Measurements from ENCODE around the gene C3orf22. TPM values are rescaled to one million over a fixed set of nuclear protein-coding genes. Genes with fewer than 3 reads are reported as not detected.
"Not testable (repeated sequence)": the region's sequence is repeated elsewhere in the genome, so short reads cannot be mapped to it uniquely, and the experiment has no call there.

The C3orf22 gene
- total RNA-seq, 2 donors from 2014 or later = not detected

DNA sequence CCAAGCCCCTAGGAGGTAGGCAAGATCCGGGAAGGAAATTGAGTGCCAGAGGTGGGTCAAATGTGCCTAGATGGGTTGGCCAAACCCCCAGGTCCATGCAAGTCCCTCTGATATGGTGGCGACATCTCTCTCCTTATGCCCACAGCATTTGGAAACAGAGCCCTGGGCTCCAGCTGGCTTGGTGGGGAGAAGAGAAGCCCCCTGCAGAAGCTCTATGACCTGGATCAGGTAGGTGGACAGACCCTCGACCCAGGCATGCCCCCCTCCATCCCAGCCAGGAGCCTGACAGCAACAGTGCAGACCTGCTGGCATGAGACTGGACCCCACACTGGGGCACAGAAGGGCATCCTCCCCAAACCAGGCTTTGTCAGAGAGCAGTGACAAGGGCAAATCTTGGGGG, 22.6 kb downstream of the C3orf22 start:
- H3K36me3 Mint-ChIP-seq (ENCODE audit: low read depth) = no peaks in the 10 kb centered on the region
- Histone ChIP-seq H3K9ac (ENCODE audit: extremely low read depth, low read length, poor library complexity, severe bottlenecking) (no peak overlapping the region), H3K4me3 (ENCODE audit: low read length) (no peak overlapping the region), H3K9me3 (ENCODE audit: control insufficient read depth, low read length) (no peaks in the 10 kb centered on the region), H3K4me1 (ENCODE audit: control insufficient read depth, insufficient read depth, low read length) (no peaks in the 10 kb centered on the region), H3K27ac (ENCODE audit: low read depth, low read length) (no peak overlapping the region), H3K36me3 (ENCODE audit: control insufficient read depth, insufficient read depth, low read length) (no peaks in the 10 kb centered on the region), H3K27me3 (ENCODE audit: control insufficient read depth, insufficient read depth, low read length, poor library complexity, severe bottlenecking) (peaks cover 25% of the 10 kb centered on the region)
- no peaks in the 10 kb centered on the region for H3K9me3 Mint-ChIP-seq
- 38 to 82% methylated on average over 1 to 3 of the region's 3 CpGs for WGBS, 2 experiments (ENCODE audit: insufficient coverage in 1 of 2, insufficient read length in 1 of 2)
- TF ChIP-seq, protein P1, sequence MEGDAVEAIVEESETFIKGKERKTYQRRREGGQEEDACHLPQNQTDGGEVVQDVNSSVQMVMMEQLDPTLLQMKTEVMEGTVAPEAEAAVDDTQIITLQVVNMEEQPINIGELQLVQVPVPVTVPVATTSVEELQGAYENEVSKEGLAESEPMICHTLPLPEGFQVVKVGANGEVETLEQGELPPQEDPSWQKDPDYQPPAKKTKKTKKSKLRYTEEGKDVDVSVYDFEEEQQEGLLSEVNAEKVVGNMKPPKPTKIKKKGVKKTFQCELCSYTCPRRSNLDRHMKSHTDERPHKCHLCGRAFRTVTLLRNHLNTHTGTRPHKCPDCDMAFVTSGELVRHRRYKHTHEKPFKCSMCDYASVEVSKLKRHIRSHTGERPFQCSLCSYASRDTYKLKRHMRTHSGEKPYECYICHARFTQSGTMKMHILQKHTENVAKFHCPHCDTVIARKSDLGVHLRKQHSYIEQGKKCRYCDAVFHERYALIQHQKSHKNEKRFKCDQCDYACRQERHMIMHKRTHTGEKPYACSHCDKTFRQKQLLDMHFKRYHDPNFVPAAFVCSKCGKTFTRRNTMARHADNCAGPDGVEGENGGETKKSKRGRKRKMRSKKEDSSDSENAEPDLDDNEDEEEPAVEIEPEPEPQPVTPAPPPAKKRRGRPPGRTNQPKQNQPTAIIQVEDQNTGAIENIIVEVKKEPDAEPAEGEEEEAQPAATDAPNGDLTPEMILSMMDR (conservative IDR thresholded peaks at IDR 0.05) = no peak
- peaks cover 14% of the 10 kb centered on the region for H3K27me3 Mint-ChIP-seq (ENCODE audit: insufficient read depth)
- H3K4me1 Mint-ChIP-seq = no peaks in the 10 kb centered on the region
- no peak overlapping the region for H3K27ac Mint-ChIP-seq
- DNase-seq = no peak
- H3K4me3 Mint-ChIP-seq = no peak overlapping the region

DNA sequence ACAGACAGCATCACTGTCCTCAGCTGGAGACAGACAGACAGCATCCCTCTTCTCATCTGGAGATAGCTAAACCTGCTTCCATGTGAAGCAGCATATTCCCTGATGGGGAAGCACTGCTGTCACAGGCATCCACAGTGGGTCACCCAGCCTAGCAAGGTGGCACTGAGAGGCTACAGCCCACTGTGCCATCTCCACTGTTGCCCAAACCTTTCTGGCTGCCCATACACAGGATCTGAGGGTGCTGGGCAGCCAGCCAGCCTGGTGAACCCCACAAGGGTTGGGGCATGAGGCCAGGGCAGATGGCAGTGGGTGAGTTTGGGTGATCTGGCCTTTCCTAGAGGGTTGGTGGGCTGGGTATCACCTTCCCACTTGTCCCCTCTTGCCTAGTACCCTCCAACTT, 23.1 kb downstream of the C3orf22 start:
- Histone ChIP-seq H3K27ac (ENCODE audit: low read depth, low read length) (no peak overlapping the region), H3K9ac (ENCODE audit: extremely low read depth, low read length, poor library complexity, severe bottlenecking) (no peak overlapping the region), H3K36me3 (ENCODE audit: control insufficient read depth, insufficient read depth, low read length) (no peaks in the 10 kb centered on the region), H3K9me3 (ENCODE audit: control insufficient read depth, low read length) (no peaks in the 10 kb centered on the region), H3K4me3 (ENCODE audit: low read length) (no peak overlapping the region), H3K27me3 (ENCODE audit: control insufficient read depth, insufficient read depth, low read length, poor library complexity, severe bottlenecking) (peaks cover 25% of the 10 kb centered on the region), H3K4me1 (ENCODE audit: control insufficient read depth, insufficient read depth, low read length) (no peaks in the 10 kb centered on the region)
- Mint-ChIP-seq H3K4me1 (no peaks in the 10 kb centered on the region), H3K27me3 (ENCODE audit: insufficient read depth) (peaks cover 10% of the 10 kb centered on the region), H3K4me3 (no peak overlapping the region), H3K27ac (no peak overlapping the region), H3K9me3 (no peaks in the 10 kb centered on the region), H3K36me3 (ENCODE audit: low read depth) (no peaks in the 10 kb centered on the region)
- TF ChIP-seq, protein P1 (conservative IDR thresholded peaks at IDR 0.05) = no peak
- no peak for DNase-seq

DNA sequence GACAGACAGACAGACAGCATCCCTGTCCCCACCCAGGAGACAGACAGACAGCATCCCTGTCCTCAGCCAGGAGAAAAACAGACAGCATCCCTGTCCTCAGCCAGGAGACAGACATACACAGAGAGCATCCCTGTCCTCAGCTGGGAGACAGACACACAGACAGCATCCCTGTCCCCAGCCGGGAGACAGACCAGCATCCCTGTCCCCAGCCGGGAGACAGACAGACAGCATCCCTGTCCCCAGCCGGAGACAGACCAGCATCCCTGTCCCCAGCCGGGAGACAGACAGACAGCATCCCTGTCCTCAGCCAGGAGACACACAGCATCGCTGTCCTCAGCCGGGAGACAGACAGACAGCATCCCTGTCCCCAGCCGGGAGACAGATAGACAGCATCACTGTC, 24.0 kb downstream of the C3orf22 start:
- H3K4me3 Mint-ChIP-seq; H3K27me3 Mint-ChIP-seq (ENCODE audit: insufficient read depth); H3K27ac Mint-ChIP-seq; H3K36me3 ChIP-seq (ENCODE audit: control insufficient read depth, insufficient read depth, low read length); H3K9me3 Mint-ChIP-seq; H3K4me1 ChIP-seq (ENCODE audit: control insufficient read depth, insufficient read depth, low read length); H3K36me3 Mint-ChIP-seq (ENCODE audit: low read depth); H3K9me3 ChIP-seq (ENCODE audit: control insufficient read depth, low read length); H3K4me1 Mint-ChIP-seq; H3K9ac ChIP-seq (ENCODE audit: extremely low read depth, low read length, poor library complexity, severe bottlenecking); H3K4me3 ChIP-seq (ENCODE audit: low read length); H3K27ac ChIP-seq (ENCODE audit: low read depth, low read length); DNase-seq: not testable (repeated sequence)
- peaks cover 25% of the 10 kb centered on the region for H3K27me3 ChIP-seq (ENCODE audit: control insufficient read depth, insufficient read depth, low read length, poor library complexity, severe bottlenecking)
- WGBS, 2 experiments (ENCODE audit: insufficient coverage in 1 of 2, insufficient read length in 1 of 2) = 88 to 92% methylated on average over 2 to 7 of the region's 7 CpGs

DNA sequence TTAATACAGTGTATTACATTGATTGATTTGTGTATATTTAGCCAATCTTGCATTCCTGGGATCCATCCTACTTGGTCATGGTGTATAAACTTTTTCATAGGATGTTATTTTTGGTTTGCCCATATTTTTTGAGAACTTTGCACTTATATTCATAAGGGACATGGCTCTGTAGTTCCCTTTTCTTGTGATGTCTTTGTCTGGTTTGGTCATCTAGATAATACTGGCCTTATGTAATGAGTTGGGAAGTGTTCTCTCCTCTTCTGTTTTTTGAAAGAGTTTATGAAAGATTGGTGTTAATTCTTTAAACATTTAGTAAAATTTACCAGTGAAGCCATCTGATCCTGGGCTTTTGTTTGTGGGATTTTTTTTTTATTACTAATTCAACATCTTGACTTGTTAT, 25.2 kb downstream of the C3orf22 start:
- Histone ChIP-seq H3K9ac (ENCODE audit: extremely low read depth, low read length, poor library complexity, severe bottlenecking) (no peak overlapping the region), H3K4me1 (ENCODE audit: control insufficient read depth, insufficient read depth, low read length) (no peaks in the 10 kb centered on the region), H3K4me3 (ENCODE audit: low read length) (no peak overlapping the region), H3K27me3 (ENCODE audit: control insufficient read depth, insufficient read depth, low read length, poor library complexity, severe bottlenecking) (peaks cover 25% of the 10 kb centered on the region), H3K27ac (ENCODE audit: low read depth, low read length) (no peak overlapping the region), H3K9me3 (ENCODE audit: control insufficient read depth, low read length) (no peaks in the 10 kb centered on the region), H3K36me3 (ENCODE audit: control insufficient read depth, insufficient read depth, low read length) (no peaks in the 10 kb centered on the region)
- H3K4me3 Mint-ChIP-seq = no peak overlapping the region
- no peak overlapping the region for H3K27ac Mint-ChIP-seq
- H3K36me3 Mint-ChIP-seq (ENCODE audit: low read depth) = no peaks in the 10 kb centered on the region
- peaks cover 10% of the 10 kb centered on the region for H3K27me3 Mint-ChIP-seq (ENCODE audit: insufficient read depth)
- TF ChIP-seq, protein P1 (conservative IDR thresholded peaks at IDR 0.05) = no peak
- H3K4me1 Mint-ChIP-seq = no peaks in the 10 kb centered on the region
- no peaks in the 10 kb centered on the region for H3K9me3 Mint-ChIP-seq
- no peak for DNase-seq

Measured in endodermal cell (in vitro differentiated cells).